Activated CD8-positive, alpha-beta T cell treated with anti-CD3 and anti-CD28 coated beads for 36 hours (primary cell): ENCODE data around the gene DNAI1. TPM values are rescaled to one million over a fixed set of nuclear protein-coding genes. Genes with fewer than 3 reads are reported as not detected.

Source experiments
- ATAC-seq: fragments of 200-7000 bp; cut with Tn5 transposase; one replicate; pipeline ENCODE4 v1.10.0; 2021; ENCODE audit warnings: mild to moderate bottlenecking, moderate library complexity
- CTCF ChIA-PET: fragments of 350-600 bp; sonication (Branson Sonifier 250); formaldehyde crosslinking; loops from one replicate; lab custom pipeline; 2021; ENCODE audit warnings: antibody characterized with exemption; lab: Charles Lee
- POLR2A ChIA-PET: fragments of 350-600 bp; sonication (Branson Sonifier 250); formaldehyde crosslinking; loops from one replicate; lab custom pipeline; 2021; ENCODE audit warnings: antibody characterized with exemption; lab: Charles Lee
- DNase-seq: peaks from one replicate; pipeline ENCODE4 v3.0.0-alpha.2; 2020
- H3K27ac Mint-ChIP-seq: one replicate; pipeline ENCODE4 v1.8.0; 2021; ENCODE audit warnings: mild to moderate bottlenecking, mixed read lengths
- H3K27me3 Mint-ChIP-seq: one replicate; pipeline ENCODE4 v1.8.0; 2021; ENCODE audit warnings: mixed read lengths
- H3K36me3 Mint-ChIP-seq: one replicate; pipeline ENCODE4 v1.8.0; 2021; ENCODE audit warnings: low read depth, mixed read lengths
- H3K4me1 Mint-ChIP-seq: one replicate; pipeline ENCODE4 v1.8.0; 2021; ENCODE audit warnings: low read depth, mixed read lengths
- H3K4me3 Mint-ChIP-seq: one replicate; pipeline ENCODE4 v1.8.0; 2021; ENCODE audit warnings: mild to moderate bottlenecking, moderate library complexity, mixed read lengths
- H3K9me3 Mint-ChIP-seq: one replicate; pipeline ENCODE4 v1.8.0; 2021; ENCODE audit warnings: mixed read lengths
- intact Hi-C: fragments of 100-400 bp; cut with micrococcal nuclease; formaldehyde crosslinking; loops from one replicate; pipeline ENCODE4 v1.10.0; 2022
- total RNA-seq, 2 experiments: library from RNA; stranded (reverse); gene quantifications; one replicate each; pipeline ENCODE4 v1.2.3, GENCODE V29; 2021
- TF ChIP-seq, protein P1 (sequence below): fragments of 200-600 bp; IDR thresholded peaks from one replicate; pipeline ENCODE4 v1.8.0; 2022; ENCODE audit warnings: antibody characterized with exemption, mild to moderate bottlenecking

DNAI1 gene
- total RNA-seq, 2 experiments from 2014 or later, result 0.18 TPM; not detected in 1

DNA sequence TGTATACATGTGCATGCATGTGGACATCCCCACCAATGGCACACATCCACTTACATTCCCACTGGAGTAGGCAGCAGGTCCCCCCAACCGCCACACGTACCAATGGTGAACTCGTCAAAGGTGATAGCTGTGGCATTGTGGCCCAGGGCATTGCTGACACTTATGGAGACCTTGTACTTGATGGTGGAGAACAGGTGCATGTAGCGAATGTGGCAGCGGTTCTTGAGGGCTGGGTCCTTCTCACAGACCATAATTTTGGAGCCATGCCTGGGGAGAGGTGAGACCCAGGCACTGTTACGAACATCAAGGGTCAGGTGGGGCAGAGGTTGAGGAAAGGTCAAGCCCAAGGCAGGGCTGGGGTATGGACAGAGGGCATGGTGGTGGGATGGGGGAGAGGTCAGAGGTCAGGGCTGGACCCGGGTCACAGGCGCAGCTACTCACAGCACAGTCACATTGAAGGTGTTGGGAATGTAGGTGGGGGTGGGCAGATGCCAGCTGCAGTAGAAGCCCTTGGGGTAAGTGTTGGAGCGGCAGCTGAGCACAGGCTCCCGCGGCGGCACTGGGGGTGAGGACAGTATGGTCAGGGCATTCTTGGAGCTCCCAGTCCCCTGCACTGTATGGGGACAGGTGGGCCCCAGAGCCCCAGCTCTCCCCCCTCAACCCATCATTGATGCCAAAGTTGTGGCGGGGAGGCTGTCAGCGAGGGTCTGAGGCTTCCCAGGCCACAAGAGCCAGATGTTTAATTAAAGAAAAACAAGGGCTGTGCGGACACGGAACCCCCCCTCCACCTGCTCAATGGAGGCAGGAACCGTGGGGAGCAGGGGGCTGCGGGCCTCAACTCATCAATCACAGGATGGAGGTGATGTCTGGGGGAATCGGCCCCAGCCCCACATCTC, 99.1 kb downstream of the DNAI1 start:
- H3K27me3 Mint-ChIP-seq, result peaks cover 21% of the 10 kb centered on the region
- H3K4me3 Mint-ChIP-seq, result no peak overlapping the region
- no peaks in the 10 kb centered on the region for H3K4me1 Mint-ChIP-seq
- ChIA-PET CTCF (interaction anchor here (1.2 to 1.9 kb wide), 2 partner anchors 10 to 34 kb away, joined by 4 to 11 read pairs; no protein-coding TSS in a partner anchor), POLR2A (no interaction called here)
- H3K9me3 Mint-ChIP-seq, result no peaks in the 10 kb centered on the region
- TF ChIP-seq, protein P1, sequence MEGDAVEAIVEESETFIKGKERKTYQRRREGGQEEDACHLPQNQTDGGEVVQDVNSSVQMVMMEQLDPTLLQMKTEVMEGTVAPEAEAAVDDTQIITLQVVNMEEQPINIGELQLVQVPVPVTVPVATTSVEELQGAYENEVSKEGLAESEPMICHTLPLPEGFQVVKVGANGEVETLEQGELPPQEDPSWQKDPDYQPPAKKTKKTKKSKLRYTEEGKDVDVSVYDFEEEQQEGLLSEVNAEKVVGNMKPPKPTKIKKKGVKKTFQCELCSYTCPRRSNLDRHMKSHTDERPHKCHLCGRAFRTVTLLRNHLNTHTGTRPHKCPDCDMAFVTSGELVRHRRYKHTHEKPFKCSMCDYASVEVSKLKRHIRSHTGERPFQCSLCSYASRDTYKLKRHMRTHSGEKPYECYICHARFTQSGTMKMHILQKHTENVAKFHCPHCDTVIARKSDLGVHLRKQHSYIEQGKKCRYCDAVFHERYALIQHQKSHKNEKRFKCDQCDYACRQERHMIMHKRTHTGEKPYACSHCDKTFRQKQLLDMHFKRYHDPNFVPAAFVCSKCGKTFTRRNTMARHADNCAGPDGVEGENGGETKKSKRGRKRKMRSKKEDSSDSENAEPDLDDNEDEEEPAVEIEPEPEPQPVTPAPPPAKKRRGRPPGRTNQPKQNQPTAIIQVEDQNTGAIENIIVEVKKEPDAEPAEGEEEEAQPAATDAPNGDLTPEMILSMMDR, result no peak
- ATAC-seq, result no peak
- no peak overlapping the region for H3K27ac Mint-ChIP-seq
- no peak for DNase-seq
- intact Hi-C loops, result no loop called here
- H3K36me3 Mint-ChIP-seq, result no peaks in the 10 kb centered on the region

DNA sequence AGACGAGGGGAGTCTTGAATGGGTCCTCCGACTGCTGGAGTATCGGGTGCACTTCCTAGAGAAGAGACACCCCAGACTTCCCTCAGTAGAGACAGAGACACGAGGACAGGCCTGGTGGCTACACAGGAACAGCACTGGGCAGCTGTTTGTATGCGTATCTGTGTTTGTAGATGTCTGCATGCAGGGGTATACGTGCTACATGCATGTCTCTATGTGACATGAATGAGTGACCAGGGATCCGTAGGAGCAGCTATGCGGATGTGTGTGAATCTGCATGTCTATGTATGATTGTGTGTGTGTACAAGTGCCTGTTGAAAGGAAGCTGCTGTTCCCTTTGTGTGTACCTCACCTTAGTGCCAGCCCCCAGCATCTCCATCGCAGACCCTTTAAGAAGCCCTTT, 99.8 kb downstream of the DNAI1 start:
- H3K36me3 Mint-ChIP-seq, result no peaks in the 10 kb centered on the region
- intact Hi-C loops, result no loop called here
- CTCF ChIA-PET, result interaction anchor here (0.7 to 1.9 kb wide), 3 partner anchors 10 to 154 kb away, joined by 4 to 11 read pairs (median 4); no protein-coding TSS in a partner anchor
- H3K9me3 Mint-ChIP-seq, result no peaks in the 10 kb centered on the region
- TF ChIP-seq, protein P1, result no peak
- no peak for DNase-seq
- no peak overlapping the region for H3K27ac Mint-ChIP-seq
- H3K4me3 Mint-ChIP-seq, result no peak overlapping the region
- POLR2A ChIA-PET, result no interaction called here
- H3K27me3 Mint-ChIP-seq, result peaks cover 26% of the 10 kb centered on the region
- ATAC-seq, result no peak
- no peaks in the 10 kb centered on the region for H3K4me1 Mint-ChIP-seq

DNA sequence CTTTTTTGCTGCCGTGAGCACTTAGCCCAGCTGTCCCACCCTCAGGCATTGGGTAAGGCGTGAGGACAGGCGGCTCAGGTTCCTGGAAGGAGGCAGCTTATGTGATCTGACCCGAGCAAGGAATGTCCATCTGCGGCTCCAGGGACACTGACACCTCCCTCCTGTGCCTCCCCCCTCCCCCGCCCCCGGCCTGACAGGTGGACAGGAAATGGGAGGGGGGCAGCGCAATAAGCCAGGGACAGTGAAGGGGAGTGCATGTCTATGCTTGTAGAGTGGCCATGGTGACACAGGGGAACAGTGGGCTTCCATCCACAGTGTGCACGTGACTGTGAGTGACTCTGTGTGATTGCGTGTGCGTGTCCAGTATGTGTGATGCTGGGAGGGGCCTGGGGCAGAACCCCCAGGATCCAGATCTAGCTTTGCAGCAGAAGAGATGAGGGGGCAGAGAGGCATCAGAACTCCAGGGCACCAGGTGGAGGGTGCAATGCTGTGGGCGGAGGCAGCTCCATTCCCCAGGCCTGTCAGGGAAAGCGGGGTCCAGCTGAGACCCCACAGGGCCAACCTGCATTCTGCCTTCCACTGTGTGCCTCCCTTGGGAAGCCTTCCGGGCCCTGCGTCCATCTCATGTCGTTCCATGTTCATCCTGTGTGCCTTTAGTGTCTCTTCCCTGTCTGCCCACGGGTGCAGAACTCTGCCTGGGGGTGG, 100.5 kb downstream of the DNAI1 start:
- TF ChIP-seq, protein P1, result no peak
- intact Hi-C loops, result no loop called here

DNA sequence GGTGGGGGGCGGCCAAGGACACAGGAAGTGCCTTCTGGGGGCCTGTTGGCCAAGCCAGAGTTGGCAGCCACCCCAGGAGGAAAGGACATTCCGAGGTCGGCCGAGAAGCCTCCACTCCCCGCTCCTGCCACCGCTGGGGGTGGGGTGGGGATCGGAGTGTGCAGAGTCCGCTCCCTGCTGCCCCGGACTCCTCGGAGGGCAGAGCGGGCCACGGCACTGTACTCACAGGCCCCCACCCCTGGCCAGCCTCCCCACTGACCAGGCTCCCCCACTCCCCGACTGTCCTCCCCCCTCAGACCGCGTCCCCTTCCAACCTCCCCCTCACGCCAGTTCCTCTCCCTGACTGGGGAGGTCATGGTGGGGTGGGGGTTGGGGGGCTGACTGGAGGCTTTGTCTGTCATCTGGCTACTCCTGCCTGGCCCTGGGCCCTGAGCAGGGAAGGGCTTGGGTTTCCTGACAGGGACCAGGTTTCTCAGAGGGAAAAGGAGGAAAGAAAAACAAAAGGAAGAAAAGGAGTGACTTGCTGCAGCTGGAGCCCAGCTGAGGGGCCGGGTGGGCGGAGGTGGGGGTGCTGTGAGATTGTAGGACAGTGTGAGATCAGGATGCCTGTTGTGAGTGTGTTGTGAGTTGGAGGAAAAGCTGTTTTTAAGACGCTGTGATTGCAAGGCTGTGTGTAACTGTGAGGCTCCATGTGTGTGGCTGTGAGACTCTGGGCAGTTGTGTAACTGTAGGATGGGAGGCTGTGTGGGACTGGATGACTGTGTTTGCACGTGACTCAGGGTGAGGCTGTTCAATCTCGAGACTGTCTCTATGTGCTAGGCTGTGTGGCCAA, 101.2 kb downstream of the DNAI1 start:
- CTCF ChIA-PET, result interaction anchor here (0.8 to 1.4 kb wide), 3 partner anchors 23 to 44 kb away, joined by 3 to 4 read pairs (median 3); no protein-coding TSS in a partner anchor
- peaks cover 34% of the 10 kb centered on the region for H3K27me3 Mint-ChIP-seq

More for the DNA sequence above, 100.5 kb downstream of the DNAI1 start:
- no peak for DNase-seq
- ATAC-seq, result no peak
- Mint-ChIP-seq H3K27me3 (peaks cover 33% of the 10 kb centered on the region), H3K9me3 (no peaks in the 10 kb centered on the region), H3K4me3 (no peak overlapping the region), H3K36me3 (no peaks in the 10 kb centered on the region), H3K4me1 (no peaks in the 10 kb centered on the region), H3K27ac (no peak overlapping the region)
- POLR2A ChIA-PET, result no interaction called here
- CTCF ChIA-PET, result interaction anchor here (0.7 to 1.9 kb wide), 2 partner anchors 32 to 155 kb away, joined by 4 to 11 read pairs; no protein-coding TSS in a partner anchor

More for the DNA sequence above, 101.2 kb downstream of the DNAI1 start:
- Mint-ChIP-seq H3K4me1 (no peaks in the 10 kb centered on the region), H3K9me3 (no peaks in the 10 kb centered on the region), H3K27ac (no peak overlapping the region), H3K36me3 (no peaks in the 10 kb centered on the region), H3K4me3 (no peak overlapping the region)
- intact Hi-C loops, result no loop called here
- no peak for ATAC-seq
- POLR2A ChIA-PET, result interaction anchor here (0.6 kb wide), 1 partner anchor 23 kb away, joined by 3 read pairs; no protein-coding TSS in a partner anchor
- no peak for DNase-seq
- TF ChIP-seq, protein P1, result no peak
